HL-60 (cell line): ENCODE measurements around the gene TNRC6C.

Experiments
- GABPA ChIP-seq: IDR thresholded peaks from 2 replicates; pipeline ENCODE4 v1.6.1; 2012; ENCODE audit warnings: low read depth
- POLR2AphosphoS5 ChIP-seq: IDR thresholded peaks from 2 replicates; pipeline ENCODE4 v1.6.1; 2012; ENCODE audit warnings: low read depth
- TF ChIP-seq, protein P1 (sequence below): IDR thresholded peaks from one replicate; pipeline ENCODE4 v1.5.1; 2011; ENCODE audit warnings: low read length, control low read depth, inconsistent platforms; ENCODE audit not compliant: insufficient read depth

GRCh38 chr17:77962348-77962747 is 3.8 kb downstream of the TNRC6C start:
- TF ChIP-seq, protein P1, sequence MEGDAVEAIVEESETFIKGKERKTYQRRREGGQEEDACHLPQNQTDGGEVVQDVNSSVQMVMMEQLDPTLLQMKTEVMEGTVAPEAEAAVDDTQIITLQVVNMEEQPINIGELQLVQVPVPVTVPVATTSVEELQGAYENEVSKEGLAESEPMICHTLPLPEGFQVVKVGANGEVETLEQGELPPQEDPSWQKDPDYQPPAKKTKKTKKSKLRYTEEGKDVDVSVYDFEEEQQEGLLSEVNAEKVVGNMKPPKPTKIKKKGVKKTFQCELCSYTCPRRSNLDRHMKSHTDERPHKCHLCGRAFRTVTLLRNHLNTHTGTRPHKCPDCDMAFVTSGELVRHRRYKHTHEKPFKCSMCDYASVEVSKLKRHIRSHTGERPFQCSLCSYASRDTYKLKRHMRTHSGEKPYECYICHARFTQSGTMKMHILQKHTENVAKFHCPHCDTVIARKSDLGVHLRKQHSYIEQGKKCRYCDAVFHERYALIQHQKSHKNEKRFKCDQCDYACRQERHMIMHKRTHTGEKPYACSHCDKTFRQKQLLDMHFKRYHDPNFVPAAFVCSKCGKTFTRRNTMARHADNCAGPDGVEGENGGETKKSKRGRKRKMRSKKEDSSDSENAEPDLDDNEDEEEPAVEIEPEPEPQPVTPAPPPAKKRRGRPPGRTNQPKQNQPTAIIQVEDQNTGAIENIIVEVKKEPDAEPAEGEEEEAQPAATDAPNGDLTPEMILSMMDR, result no peak
- no peak for TF ChIP-seq GABPA
- no peak for TF ChIP-seq POLR2AphosphoS5
